Left forelimb (tissue), 1 donor: ENCODE results near the gene PGS1.

Source experiments
- DNase-seq: peaks from one replicate; pipeline ENCODE4 v3.0.0-alpha.2; 2018; ENCODE audit warnings: low spot score

PGS1 gene

DNA sequence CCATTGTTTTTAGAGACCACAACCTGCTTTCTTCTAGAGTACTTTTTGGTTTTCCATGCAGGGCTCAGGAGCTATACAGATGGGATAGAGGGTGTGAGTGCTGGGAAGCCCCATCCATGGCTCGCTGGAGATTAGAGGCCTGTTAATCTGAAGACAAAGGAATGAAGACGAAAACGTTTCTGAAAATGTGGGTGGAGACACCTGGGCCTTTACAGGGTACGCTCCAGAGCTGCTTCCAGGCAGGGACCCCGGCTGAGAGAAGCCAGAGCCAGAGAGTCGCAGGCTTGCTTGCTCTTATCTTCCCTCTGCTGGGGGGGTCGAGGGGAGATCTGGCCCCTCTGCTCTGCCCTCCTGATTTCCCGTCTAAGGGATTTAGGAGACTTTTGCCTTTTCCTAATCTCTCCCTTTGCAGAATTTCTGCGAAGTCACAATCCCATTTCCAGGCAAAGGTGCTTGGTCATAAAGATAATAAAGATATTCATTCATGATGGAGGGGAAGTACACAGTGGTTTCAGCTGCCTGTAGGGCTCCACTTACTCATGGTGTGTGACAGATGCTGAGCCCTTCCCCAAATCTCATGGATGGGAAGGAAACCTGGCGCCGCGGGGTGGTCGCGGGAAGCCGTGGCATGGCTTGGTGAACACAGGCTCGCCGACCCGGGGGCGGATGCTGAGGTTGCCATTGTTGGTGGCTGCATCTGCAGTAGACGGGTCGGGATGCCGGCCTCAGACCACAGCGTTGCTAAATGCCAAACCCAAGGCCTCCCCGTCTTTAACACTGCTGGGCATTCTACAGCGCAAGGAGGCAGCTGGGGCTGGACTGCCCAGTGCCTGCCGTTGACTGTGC is 13.8 kb upstream of the PGS1 start:
- no peak for DNase-seq

DNA sequence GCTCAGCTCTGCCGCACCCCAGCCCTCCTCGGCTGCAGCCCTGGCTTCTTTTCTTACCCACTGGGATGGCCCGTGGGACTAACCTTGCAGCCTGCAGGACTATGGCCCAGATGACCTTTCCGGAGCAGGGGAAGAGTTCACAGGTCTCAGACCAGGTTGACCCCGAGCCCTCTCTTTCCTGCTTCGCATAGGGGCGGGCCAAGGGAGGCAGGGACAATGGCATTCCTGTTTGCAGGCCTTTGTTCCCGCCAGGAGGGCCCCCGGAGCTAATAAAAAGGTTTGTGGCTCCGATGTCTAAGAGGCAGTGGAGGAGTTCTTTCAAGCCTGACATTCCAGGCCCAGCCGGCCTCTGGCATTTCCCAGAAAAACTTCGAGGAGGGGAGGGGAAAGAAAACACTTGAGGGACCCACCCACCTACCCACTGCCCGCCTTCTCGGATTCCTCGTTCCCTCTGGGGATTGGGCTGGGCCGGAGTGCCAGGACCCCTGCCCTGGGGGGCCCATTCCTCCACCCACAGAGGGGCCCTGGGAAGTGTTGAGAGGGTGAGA is 12.8 kb upstream of the PGS1 start:
- no peak for DNase-seq

DNA sequence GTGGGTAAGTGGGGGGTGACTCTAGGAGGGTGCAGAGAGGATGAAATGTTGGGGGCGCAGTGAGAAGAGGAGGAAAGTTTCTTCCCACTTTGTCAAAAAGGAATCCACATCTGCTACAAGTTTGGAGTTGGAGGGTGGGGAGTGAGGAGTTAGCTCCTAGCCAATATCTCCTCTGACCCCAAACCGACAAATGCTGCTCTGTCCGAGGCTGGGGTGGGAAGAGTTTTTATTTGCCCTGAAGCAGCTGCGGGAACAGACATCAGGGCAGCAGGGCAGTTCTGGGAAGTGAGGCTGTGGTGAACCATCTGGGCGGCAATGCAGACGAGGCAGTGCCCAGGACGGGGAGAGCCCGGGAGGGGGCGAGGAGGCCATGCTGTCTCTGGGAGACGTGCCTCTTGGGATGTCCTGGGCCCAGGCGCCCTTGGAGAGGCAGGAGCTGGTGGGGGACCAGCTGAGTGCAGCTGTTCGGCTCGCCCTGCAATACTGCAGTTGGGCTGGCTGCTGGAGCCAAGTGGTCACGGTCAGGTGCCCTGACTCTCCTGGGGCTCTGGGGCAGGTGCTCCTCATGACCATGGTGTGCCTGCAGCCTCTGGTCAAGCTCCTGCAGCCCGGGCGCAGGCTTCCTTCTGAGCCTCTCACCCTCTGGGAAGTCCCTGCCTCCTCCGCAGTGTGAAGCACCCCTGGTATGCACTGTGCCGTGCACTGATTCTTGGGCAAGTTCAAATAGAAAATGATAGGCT is 12.2 kb upstream of the PGS1 start:
- no peak for DNase-seq

DNA sequence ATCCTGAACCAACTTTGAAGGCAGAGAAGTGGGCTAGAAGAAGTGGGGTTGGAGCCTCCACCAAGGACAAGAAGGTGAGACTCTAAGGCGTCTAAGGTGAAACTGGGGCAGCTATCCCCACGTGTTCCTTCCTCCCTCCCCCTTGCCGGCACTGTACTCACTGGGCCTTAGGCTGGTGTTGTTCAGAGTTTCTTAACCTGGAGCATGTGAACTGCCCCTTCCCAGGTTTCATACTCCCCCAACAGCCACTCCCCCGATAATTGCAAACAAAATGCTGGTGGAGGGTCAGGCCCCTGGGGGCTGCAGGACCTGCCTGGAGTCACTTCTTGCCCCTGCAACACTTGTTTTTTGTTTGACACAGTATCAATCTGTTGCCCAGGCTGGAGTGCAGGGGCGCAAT is 11.3 kb upstream of the PGS1 start:
- no peak for DNase-seq

DNA sequence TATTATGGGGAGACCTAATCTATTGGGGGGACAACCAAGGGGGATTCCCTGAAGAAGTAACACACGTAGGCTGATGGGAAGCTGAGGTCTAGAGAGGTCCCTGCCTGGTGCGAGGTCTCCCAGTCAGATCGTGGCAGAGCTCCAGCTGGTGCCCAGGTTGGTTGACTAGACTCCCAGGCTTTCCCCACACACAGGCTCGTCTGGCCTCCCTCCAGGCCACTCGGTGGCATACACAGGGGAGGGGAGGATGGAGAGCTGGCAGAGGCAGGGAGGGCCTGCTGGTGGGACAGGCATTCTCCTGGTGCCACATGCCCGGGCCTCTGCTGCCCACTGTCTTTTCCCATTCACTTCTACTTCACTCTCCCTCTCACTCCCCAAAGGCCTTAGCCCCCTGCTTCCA is 10.1 kb upstream of the PGS1 start:
- DNase-seq = no peak

DNA sequence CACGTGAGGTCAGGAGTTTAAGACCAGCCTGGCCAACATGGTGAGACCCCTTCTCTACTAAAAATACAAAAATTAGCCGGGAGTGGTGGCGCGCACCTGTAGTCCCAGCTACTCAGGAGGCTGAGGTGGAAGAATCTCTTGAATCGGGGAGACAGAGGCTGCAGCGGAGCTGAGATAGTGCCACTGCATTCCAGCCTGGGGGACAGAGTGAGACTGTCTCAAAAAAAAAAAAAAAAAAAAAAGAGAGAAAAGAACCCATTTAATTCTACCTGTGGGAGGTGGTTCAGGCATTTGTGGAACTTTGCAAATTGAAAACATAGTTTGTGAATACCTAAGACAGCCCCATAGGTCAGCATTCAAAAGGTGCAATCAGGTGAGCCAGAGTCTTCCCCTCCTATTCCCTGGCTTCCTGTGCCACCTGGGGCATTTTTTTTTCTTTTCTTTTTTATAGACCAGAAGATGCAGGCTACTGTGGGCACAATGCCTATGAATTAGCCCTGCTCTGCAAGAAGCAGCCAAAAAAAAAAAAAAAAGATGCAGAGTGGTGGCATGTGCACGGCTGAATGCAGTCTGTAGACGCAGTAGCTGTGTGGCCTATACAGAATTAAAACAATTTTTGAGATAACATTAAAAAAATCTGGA is 9.5 kb upstream of the PGS1 start:
- no peak for DNase-seq

DNA sequence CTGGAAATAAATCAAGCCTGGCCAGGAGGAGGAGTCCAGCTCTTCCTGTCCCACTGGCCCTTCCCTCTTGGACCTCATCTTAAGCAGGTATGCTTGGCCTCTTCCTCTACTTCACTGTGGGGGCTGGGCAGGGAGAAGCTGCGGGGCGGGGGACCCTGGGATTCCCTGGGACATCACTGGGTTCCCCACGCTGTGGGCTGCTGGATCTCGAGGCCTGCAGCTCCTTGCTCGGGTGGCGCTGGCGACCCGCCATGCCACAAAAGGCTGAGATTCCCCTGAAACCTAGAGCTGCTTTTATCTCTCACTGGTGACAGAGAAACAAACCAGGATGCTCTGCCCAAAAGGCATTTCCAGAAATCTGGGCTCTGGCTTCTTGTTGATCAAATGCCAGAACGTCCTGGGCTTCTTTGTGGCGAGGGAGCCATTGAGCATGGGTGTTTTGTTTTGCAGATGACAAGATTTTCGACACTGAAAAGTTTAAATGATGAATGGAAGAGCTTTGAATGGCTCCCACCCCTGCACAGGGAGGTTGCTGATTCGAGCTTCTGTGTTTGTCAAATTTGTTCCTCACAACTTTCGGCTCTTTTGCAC is 8.6 kb upstream of the PGS1 start:
- no peak for DNase-seq

DNA sequence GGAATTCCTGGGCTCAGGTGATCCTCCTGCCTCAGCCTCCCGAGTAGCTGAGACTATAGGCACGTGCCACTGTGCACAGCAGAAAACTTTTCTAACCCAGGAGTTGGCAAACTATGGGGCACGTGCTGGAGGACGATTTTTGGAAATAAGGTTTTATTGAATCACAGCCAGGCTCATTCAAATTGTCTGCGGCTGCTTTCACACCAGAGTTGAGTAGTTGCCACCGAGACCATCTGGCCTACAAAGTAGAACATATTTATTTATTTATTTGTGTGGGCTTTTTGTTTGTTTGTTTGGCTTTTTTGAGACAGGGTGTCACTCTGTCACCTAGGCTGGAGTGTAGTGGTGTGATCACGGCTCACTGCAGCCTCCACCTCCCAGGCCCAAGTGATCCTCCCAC is 7.4 kb upstream of the PGS1 start:
- DNase-seq = no peak

DNA sequence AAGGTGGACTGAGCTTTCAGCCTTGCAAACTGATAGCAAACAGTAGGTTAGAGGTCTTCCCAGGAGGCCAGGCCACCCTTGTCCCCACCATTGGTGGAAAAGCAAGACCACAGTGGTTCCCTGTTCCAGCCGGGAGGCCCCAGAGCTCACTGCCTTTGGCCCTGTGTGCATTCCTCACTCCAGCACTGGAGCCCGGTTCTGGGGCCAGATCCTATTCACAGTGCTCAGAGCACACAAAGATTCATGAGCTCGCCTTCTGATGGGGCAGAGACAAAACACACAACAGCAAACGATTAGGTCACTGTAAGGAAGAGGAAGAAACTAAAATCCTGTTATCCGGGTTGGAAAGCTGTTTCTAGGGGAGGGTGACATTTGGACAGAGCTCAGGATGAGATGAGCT is 5.6 kb upstream of the PGS1 start:
- no peak for DNase-seq

DNA sequence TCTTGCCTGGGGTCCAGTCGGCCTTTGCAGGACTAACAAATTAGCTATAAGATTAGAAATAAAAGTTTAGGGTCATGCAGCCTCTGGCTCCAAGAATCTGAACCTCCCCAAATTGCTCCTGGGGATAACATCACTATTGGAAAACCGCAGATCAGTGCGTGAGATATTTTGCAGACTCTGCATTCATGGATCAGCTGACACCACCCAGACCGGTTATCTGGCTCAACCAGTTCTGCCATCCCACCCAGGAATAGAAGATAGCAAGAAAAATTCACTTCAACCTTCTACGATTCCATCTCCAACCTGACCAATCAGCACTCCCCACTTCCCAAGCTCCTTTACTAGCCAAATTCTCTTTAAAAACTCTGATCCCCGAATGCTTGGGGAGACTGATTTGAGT is 4.3 kb upstream of the PGS1 start:
- DNase-seq = no peak

DNA sequence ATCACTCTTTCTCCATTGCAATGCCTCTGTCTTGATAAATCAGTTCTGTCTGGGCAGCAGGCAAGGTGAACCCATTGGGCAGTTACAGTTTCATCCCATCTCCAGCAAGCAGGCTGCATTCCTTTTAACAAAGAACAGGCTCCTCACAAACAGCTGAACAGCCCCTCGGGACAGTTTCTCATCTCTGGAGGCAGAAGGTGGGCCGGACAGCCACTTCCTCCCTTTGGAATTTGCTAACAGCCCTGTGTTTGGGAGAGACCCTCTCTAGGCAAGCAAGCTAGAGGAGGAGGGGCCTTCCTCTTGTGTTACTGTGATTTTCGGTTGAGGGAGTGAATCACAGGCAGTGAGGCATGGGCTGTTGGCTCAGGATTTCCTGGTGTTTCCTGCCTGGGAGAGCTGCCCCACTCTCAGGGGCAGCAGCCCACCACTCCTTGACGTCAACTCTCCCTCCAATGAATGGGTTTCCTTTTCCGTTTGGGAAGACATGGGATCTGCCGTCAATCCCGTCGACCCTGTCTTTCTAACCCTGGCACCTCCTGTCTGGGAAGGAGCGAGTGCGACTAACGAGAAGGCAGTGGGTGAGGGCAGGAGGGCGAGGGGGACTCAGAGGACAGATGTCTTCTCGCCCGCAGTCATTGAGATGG is 3.7 kb upstream of the PGS1 start:
- no peak for DNase-seq

DNA sequence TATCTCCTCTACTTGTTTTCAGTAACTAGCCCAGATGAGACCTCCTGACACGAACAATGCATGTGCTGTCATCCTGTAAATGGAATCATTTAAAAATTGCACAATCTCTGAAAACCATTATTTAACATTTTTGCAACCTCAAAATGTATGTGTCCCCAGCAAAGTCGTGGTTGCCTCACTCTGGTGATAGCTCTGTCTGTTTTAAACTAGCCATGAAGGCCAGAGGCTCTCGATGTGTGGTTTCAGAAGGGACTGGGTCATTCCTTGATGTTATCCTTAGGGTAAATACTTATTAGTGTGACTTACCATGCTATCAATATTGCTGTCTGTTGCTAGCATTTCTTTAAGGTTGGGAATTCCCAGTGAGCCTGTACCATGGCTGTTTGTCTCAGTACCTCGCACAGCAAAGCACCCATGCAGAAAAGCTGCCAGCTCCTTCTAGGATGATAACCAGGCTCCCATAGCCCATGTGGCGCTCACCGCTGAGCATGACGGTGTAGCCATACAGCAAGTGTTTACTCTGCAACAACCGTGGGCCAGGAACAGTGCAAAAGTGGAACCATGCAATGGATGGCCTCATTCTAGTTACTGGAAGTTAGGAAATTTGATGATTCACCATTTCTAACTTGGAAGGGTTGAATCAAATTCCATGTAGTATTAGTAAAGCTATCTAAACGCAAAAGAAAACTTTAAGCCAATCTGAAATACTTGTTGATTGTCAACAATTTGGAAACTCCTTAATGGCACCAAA is 2.9 kb upstream of the PGS1 start:
- DNase-seq = no peak

DNA sequence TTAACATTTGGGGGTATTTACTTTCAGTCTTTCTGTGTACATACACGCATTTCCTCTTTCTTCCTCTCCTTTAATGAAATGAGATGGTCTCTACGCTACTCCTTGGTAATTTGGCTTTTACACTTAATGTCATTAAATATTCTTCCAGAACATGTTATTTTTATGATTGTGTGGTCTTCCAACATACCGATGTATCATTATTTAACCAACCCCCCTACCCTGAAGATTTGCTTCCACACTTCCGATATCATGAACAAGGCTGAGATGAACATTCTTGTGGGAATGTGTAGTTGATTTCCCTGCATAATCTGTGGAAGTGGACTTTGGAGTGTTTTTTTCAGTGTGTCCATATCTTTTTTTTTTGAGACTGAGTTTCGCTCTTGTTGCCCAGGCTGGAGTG is 2.3 kb upstream of the PGS1 start:
- no peak for DNase-seq

DNA sequence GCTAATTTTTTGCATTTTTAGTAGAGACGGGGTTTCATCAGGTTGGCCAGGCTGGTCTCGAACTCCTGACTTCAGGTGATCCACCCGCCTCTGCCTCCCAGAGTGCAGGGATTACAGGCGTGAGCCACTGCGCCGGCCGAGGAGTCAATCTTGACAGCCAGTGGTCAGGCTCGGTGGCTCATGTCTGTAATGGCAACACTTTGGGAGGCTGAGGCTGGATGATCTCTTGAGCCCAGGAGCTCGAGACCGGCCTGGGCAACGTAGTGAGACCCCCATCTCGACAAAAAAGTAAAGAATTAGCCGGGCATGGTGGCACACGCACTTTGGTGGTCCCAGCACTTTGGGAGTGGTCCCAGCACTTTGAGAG is 608 bp upstream of the PGS1 start:
- DNase-seq = no peak

DNA sequence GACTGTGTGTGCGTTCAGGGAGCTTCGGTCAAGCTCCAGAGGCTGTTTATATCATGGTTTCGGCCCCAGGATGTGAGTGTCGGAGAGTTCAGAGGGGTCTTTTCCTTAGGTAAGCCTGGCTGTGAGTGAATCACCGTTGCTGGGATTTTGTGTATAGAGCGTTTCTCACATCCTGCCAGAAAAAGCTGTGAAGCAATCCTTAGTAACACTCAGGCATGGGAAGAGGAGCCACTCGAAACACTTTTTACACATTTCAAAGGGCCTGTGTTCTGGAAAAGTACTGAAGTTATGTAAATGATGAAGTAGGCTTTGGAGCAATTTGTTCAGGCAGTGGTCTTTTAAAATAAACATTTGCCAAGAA is 662 bp downstream of the PGS1 start:
- DNase-seq = no peak

DNA sequence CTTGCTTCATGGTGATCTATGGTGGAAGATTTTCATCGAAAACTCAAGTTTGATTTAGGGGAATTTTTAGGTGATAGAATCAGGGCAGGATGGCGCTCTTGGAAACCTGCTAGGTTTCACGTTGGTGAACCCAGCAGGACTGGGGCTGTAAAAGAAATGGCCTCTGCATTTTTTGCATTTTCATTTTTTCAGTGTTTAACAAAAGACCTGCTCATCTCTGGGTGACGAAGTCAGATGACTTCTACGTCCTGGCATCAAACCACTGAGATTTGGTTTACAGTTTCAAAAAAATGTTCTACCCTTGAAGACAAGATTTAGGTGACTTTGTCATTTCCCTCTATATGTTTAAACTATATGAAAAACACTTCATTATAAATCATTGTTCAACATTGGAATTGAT is 1.9 kb downstream of the PGS1 start:
- no peak for DNase-seq

DNA sequence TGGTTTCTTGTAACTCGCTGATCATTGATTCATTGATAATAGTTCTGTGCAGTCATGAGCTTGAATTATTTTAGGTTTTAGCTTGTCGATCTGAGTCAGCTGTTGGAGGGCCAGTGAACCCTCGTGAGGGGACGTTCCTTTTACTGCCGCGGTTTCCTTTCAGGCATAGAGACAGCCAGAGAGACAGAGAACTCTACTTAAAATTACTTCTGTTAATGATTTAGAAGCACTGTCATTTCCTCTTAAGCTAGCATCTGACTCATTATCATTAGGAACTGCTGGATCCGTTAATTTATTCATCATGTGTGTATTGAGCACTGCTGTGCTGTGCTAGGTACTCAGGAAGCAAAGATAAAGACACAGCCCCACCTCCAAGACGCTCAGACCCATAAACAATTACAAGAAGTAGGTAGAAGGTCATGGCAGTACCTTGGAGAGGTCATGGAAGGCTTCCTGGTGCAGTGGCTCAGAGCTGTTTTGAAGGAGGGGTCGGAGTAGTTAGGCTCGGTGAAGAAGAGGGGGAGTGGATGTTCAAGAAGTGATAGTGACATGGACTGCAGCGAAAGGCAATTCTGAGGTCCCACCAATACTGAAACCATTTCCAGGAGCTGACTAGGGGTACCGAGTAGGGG is 3.3 kb downstream of the PGS1 start:
- no peak for DNase-seq

DNA sequence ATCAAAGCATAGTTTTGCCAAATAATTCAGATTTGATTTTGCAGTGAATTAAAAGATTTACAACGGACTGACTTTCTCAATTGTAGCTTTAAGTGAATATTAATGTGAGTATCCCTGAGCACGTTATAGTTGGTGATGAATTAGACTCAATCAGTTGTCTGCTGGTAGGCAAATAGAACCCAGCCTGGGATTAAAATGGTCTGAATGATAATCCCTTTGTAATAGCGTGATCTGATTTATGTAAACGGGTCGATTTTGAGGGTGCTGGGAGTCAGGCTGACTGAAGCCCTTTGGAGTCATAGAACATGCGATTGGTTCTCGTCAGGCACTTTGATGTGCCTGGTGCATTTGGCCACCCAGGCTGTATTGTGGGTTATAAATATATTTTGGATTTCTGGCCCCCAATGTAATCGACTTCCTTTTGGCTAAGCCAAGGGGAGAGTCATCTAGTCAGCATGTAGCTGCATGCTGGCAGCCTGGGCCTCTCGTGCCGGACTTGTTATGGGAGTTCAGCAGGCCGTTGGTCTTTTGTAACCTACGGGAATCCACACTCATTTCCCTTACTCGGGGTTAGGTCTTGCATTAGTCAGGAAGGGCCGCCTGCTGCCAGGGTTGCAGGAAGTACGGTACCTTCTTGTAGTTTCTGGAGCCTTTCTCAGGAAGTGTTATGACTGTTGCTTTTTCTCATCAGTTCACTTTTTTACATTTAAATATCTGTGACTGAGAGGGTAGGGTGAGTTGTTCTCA is 5.4 kb downstream of the PGS1 start:
- no peak for DNase-seq

DNA sequence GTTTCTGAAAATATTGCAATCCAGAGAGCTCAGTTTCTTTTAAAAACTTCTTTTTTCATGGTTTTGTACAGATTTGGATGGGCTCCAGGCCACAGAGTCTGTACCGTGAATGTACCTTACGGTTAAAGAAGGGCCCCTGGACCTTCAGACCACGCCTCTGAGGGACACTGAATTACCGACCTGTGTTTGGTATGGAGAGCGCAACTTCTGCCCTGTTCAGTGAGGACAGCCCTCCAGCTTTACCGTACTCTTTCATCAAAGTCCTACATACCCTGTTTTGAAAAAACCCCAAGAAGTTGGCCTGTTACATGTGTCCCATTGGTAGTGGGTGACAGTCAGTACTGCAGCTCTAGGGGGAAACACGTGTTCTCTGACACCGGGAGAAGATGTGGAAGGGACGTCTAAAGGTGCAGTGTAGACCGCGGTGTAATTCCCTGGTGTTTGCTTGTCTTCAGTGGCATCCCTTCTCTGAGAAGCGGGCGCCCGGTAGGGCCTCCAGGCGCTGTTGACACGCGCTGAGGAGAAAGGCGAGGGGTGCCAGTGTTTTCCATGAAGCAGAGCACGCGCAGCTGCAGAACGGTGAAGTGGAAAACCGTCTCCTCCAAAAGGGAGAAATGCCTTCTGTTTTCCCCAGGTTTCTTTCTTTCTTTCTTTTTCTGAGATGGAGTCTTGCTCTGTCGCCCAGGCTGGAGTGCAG is 6.2 kb downstream of the PGS1 start:
- DNase-seq = no peak
